Keratinocyte (primary cell): ENCODE results near the gene IGF2BP1. TPM values are rescaled to one million over a fixed set of nuclear protein-coding genes. Genes with fewer than 3 reads are reported as not detected.

ENCODE experiments used
- DNase-seq: peaks from one replicate; pipeline ENCODE4 v3.0.0-alpha.2; 2011; ENCODE audit warnings: low read depth, missing footprints, low spot score
- FAIRE-seq: peaks from 2 replicates; lab custom pipeline; 2011; peaks lifted over from hg19 to GRCh38; lab: Jason Lieb, UNC
- H2AFZ ChIP-seq: 2 replicates; pipeline ENCODE4 v1.6.0; 2012; ENCODE audit warnings: low read length, control low read depth, inconsistent platforms; ENCODE audit not compliant: control insufficient read depth
- H3K27ac ChIP-seq: 2 replicates; pipeline ENCODE4 v1.5.1; 2011; ENCODE audit warnings: low read length; ENCODE audit not compliant: control insufficient read depth, insufficient read depth
- H3K27me3 ChIP-seq: 3 replicates; pipeline ENCODE4 v1.6.0; 2011; ENCODE audit warnings: low read length; ENCODE audit not compliant: control insufficient read depth, insufficient read depth; ENCODE audit errors: extremely low read depth
- H3K36me3 ChIP-seq, 2 experiments: 2 replicates in 1 of 2; 3 replicates in 1 of 2; pipeline ENCODE4 v1.5.1; 2011; ENCODE audit warnings: low read length in 2 of 2, mild to moderate bottlenecking in 1 of 2; ENCODE audit not compliant: control insufficient read depth in 2 of 2, insufficient read depth in 2 of 2; ENCODE audit errors: extremely low read depth in 1 of 2
- H3K4me1 ChIP-seq: 3 replicates; pipeline ENCODE4 v1.5.1; 2011; ENCODE audit warnings: low read length; ENCODE audit not compliant: control insufficient read depth, insufficient read depth; ENCODE audit errors: extremely low read depth
- H3K4me2 ChIP-seq: 3 replicates; pipeline ENCODE4 v1.6.0; 2011; ENCODE audit warnings: low read depth, low read length; ENCODE audit not compliant: control insufficient read depth, insufficient read depth; ENCODE audit errors: extremely low read depth
- H3K4me3 ChIP-seq, 3 experiments: fragments of 200-600 bp in 1 of 3; sonication (generic) in 1 of 3; 2 replicates in 2 of 3; 3 replicates in 1 of 3; pipeline ENCODE4 v1.5.1; 2011 to 2016; ENCODE audit warnings: low read length in 3 of 3, mild to moderate bottlenecking in 3 of 3, control low read depth in 2 of 3, inconsistent platforms in 1 of 3, low read depth in 1 of 3, mixed read lengths in 1 of 3, mixed run types in 1 of 3, moderate library complexity in 1 of 3; ENCODE audit not compliant: control insufficient read depth in 2 of 3, insufficient read depth in 2 of 3; ENCODE audit errors: extremely low read depth in 1 of 3
- H3K79me2 ChIP-seq: 2 replicates; pipeline ENCODE4 v1.6.0; 2012; ENCODE audit warnings: low read length; ENCODE audit not compliant: control insufficient read depth, insufficient read depth
- H3K9ac ChIP-seq: 3 replicates; pipeline ENCODE4 v1.6.0; 2011; ENCODE audit warnings: low read length; ENCODE audit not compliant: control insufficient read depth, insufficient read depth; ENCODE audit errors: extremely low read depth
- H3K9me1 ChIP-seq: 3 replicates; pipeline ENCODE4 v1.6.0; 2011; ENCODE audit warnings: low read length; ENCODE audit not compliant: control insufficient read depth, insufficient read depth; ENCODE audit errors: extremely low read depth
- H3K9me3 ChIP-seq: 2 replicates; pipeline ENCODE4 v1.5.1; 2012; ENCODE audit warnings: low read depth, low read length; ENCODE audit not compliant: control insufficient read depth
- H4K20me1 ChIP-seq: 3 replicates; pipeline ENCODE4 v1.6.0; 2011; ENCODE audit warnings: low read length; ENCODE audit not compliant: control insufficient read depth, insufficient read depth; ENCODE audit errors: extremely low read depth
- CTCF ChIP-seq, 3 experiments: IDR thresholded peaks in 1 of 3; conservative IDR thresholded peaks in 1 of 3; optimal IDR thresholded peaks in 1 of 3; 2 replicates in 2 of 3; 3 replicates in 1 of 3; pipeline versions ENCODE3 to v1.5.1; 2011; ENCODE audit warnings: low read length in 3 of 3, mild to moderate bottlenecking in 3 of 3, moderate library complexity in 2 of 3, control low read depth in 1 of 3, inconsistent platforms in 1 of 3; ENCODE audit not compliant: insufficient read depth in 2 of 3; ENCODE audit errors: extremely low read depth in 1 of 3
- EZH2 ChIP-seq: IDR thresholded peaks from one replicate; pipeline ENCODE4 v1.6.1; 2012; ENCODE audit warnings: inconsistent platforms, mild to moderate bottlenecking, low read length, moderate library complexity
- dilution Hi-C: fragments of 300-500 bp; cut with MboI; formaldehyde crosslinking; loops from one replicate; pipeline ENCODE4 v1.7.0; 2020; ENCODE audit warnings: low sequenced_read_pairs; ENCODE audit not compliant: extremely low pct_ligation_motif_present
- polyA plus RNA-seq, 5 experiments: library from polyadenylated mRNA; depleted of rRNA in 3 of 5; stranded (reverse) in 3 of 5; stranded (forward) in 1 of 5; unstranded in 1 of 5; fragments of >200 nt; gene quantifications; 1 replicate in 1 of 5; 2 replicates in 3 of 5; 3 replicates in 1 of 5; pipeline versions ENCODE4 v1.2.1 to v1.2.3, GENCODE V29; 2011 to 2012; ENCODE audit warnings: missing spikeins in 2 of 5, low read depth in 1 of 5, low replicate concordance in 1 of 5

The IGF2BP1 gene
- polyA plus RNA-seq, 1 donor (not counting 4 experiments of a cell fraction or from before 2014, with no cell fraction given): not detected

GRCh38 chr17:49028271-49028670, 31.1 kb downstream of the IGF2BP1 start:
- H3K9me1 ChIP-seq: no peaks in the 10 kb centered on the region
- no peaks in the 10 kb centered on the region for H3K79me2 ChIP-seq
- H3K4me2 ChIP-seq: no peak overlapping the region
- H3K27me3 ChIP-seq: no peaks in the 10 kb centered on the region
- H2AFZ ChIP-seq: no peak overlapping the region
- H3K27ac ChIP-seq: no peak overlapping the region
- no peaks in the 10 kb centered on the region for H3K36me3 ChIP-seq
- no peak for TF ChIP-seq CTCF (optimal IDR thresholded peaks at IDR 0.05 in 1 of 3, IDR thresholded peaks at IDR 0.05 in 1 of 3, conservative IDR thresholded peaks at IDR 0.05 in 1 of 3; ENCODE audit: extremely low read depth in 1 of 3, insufficient read depth in 2 of 3, low read length in 3 of 3)
- no peak for TF ChIP-seq EZH2
- H3K4me3 ChIP-seq: no peak overlapping the region
- H4K20me1 ChIP-seq: no peaks in the 10 kb centered on the region
- DNase-seq: no peak
- no peaks in the 10 kb centered on the region for H3K9me3 ChIP-seq
- H3K9ac ChIP-seq: no peak overlapping the region
- dilution Hi-C loops: no loop called here
- FAIRE-seq: no peak
- H3K4me1 ChIP-seq: no peaks in the 10 kb centered on the region

GRCh38 chr17:49029801-49030200, 32.6 kb downstream of the IGF2BP1 start:
- Histone ChIP-seq H3K9ac (no peak overlapping the region), H3K27me3 (no peaks in the 10 kb centered on the region), H3K9me1 (no peaks in the 10 kb centered on the region), H3K9me3 (no peaks in the 10 kb centered on the region), H3K27ac (no peak overlapping the region), H4K20me1 (no peaks in the 10 kb centered on the region), H3K36me3 (no peaks in the 10 kb centered on the region), H3K4me2 (no peak overlapping the region), H2AFZ (no peak overlapping the region), H3K4me1 (no peaks in the 10 kb centered on the region), H3K79me2 (no peaks in the 10 kb centered on the region), H3K4me3 (no peak overlapping the region)
- DNase-seq (no peak), FAIRE-seq (no peak)
- dilution Hi-C loops: no loop called here
- TF ChIP-seq EZH2 (no peak), CTCF (optimal IDR thresholded peaks at IDR 0.05 in 1 of 3, IDR thresholded peaks at IDR 0.05 in 1 of 3, conservative IDR thresholded peaks at IDR 0.05 in 1 of 3; ENCODE audit: extremely low read depth in 1 of 3, insufficient read depth in 2 of 3, low read length in 3 of 3) (no peak)
